GM12864 (cell line): ENCODE results near the gene HDAC5.

Source experiments
- DNase-seq: peaks from one replicate; pipeline ENCODE4 v3.0.0-alpha.2; 2011; ENCODE audit warnings: low read depth
- H3K4me3 ChIP-seq: 2 replicates; pipeline ENCODE4 v1.5.1; 2011; ENCODE audit warnings: mild to moderate bottlenecking, low read depth, low read length, control low read depth
- CTCF ChIP-seq: IDR thresholded peaks from 2 replicates; pipeline ENCODE4 v1.5.1; 2011; ENCODE audit warnings: low read depth, mild to moderate bottlenecking, moderate library complexity, low read length, control low read depth, inconsistent platforms; ENCODE audit errors: missing control alignments

Gene HDAC5

GRCh38 chr17:44113382-44113781 lies 10.1 kb downstream of the HDAC5 start:
- DNase-seq = no peak
- no peak overlapping the region for H3K4me3 ChIP-seq
- no peak for TF ChIP-seq CTCF

- DNase-seq = no peak
- TF ChIP-seq CTCF = no peak
- no peak overlapping the region for H3K4me3 ChIP-seq
Measured at GRCh38 chr17:44112284-44113280, 10.9 kb downstream of the HDAC5 start.

- no peak for TF ChIP-seq CTCF
- DNase-seq = no peak
- peak overlapping the region; percentile 54 for H3K4me3 ChIP-seq
Measured at GRCh38 chr17:44111777-44112176, 11.7 kb downstream of the HDAC5 start.

- peak; percentile 41 for DNase-seq
- peak overlapping the region; percentile 54 for H3K4me3 ChIP-seq
- no peak for TF ChIP-seq CTCF
Measured at GRCh38 chr17:44110823-44111633, 12.4 kb downstream of the HDAC5 start.

- DNase-seq = no peak
- peak overlapping the region; percentile 54 for H3K4me3 ChIP-seq
- TF ChIP-seq CTCF = no peak
Measured at GRCh38 chr17:44110011-44110686, 13.3 kb downstream of the HDAC5 start.

- H3K4me3 ChIP-seq = no peak overlapping the region
- TF ChIP-seq CTCF = no peak
- DNase-seq = no peak
Measured at GRCh38 chr17:44109312-44109630, 14.2 kb downstream of the HDAC5 start.
